D721Med (cell line): ENCODE results near the gene REXO5.

Experiments
- DNase-seq: peaks from one replicate; pipeline ENCODE4 v3.0.0; 2011; ENCODE audit warnings: low spot score; ENCODE audit not compliant: insufficient read length
- FAIRE-seq: peaks from 2 replicates; lab custom pipeline; 2011; peaks lifted over from hg19 to GRCh38; lab: Jason Lieb, UNC
- CTCF ChIP-seq: IDR thresholded peaks from 2 replicates; pipeline ENCODE4 v1.5.1; 2012; ENCODE audit warnings: mild to moderate bottlenecking, control low read depth; ENCODE audit not compliant: insufficient read depth; ENCODE audit errors: missing control alignments

The REXO5 gene

GRCh38 chr16:20871941-20872815 is 65.9 kb downstream of the REXO5 start:
- no peak for TF ChIP-seq CTCF
- DNase-seq (peak; percentile 43), FAIRE-seq (peak; percentile 89)

- no peak for TF ChIP-seq CTCF
- FAIRE-seq = no peak
- no peak for DNase-seq
These were observed 67.0 kb downstream of the REXO5 start for GRCh38 chr16:20873331-20873730.

GRCh38 chr16:20874088-20874581 is 67.8 kb downstream of the REXO5 start:
- DNase-seq (no peak), FAIRE-seq (no peak)
- TF ChIP-seq CTCF = no peak

- DNase-seq = no peak
- TF ChIP-seq CTCF = no peak
- no peak for FAIRE-seq
These were observed 69.0 kb downstream of the REXO5 start for GRCh38 chr16:20875355-20875650.

- DNase-seq = no peak
- FAIRE-seq = no peak
- TF ChIP-seq CTCF = no peak
These were observed 72.4 kb downstream of the REXO5 start for GRCh38 chr16:20878682-20879147.

- DNase-seq (no peak), FAIRE-seq (no peak)
- TF ChIP-seq CTCF = no peak
These were observed 73.1 kb downstream of the REXO5 start for GRCh38 chr16:20879175-20880040.
